Left lung (tissue), 10 donors: ENCODE data around the gene P2RY14. TPM values are rescaled to one million over a fixed set of nuclear protein-coding genes. Genes with fewer than 3 reads are reported as not detected.

Experiments
- ATAC-seq: fragments of 200-7000 bp; cut with Tn5 transposase; one replicate; pipeline ENCODE4 v1.9.1; 2020; ENCODE audit warnings: moderate library complexity
- DNase-seq, 4 donors: peaks; one replicate each; pipeline ENCODE4 v3.0.0-alpha.2; 2013 to 2020
- H3K27ac ChIP-seq, 2 donors: fragments of 200-600 bp; sonication (generic) in 1 of 2; one replicate each; pipeline versions ENCODE4 v1.5.0 to v1.8.0; 2020 to 2021
- H3K27me3 ChIP-seq, 2 donors: fragments of 200-600 bp; sonication (generic) in 1 of 2; one replicate each; pipeline versions ENCODE4 v1.5.0 to v1.8.0; 2020 to 2021
- H3K36me3 ChIP-seq, 2 donors: fragments of 200-600 bp; sonication (generic) in 1 of 2; one replicate each; pipeline versions ENCODE4 v1.5.0 to v1.8.0; 2020 to 2021
- H3K4me1 ChIP-seq, 2 donors: fragments of 200-600 bp; one replicate each; pipeline ENCODE4 v1.8.0; 2021
- H3K4me3 ChIP-seq, 2 donors: fragments of 200-600 bp; sonication (generic) in 1 of 2; one replicate each; pipeline versions ENCODE4 v1.5.0 to v1.8.0; 2020 to 2021; ENCODE audit warnings: mild to moderate bottlenecking in 1 of 2
- H3K9me3 ChIP-seq, 2 donors: fragments of 200-600 bp; sonication (generic) in 1 of 2; one replicate each; pipeline versions ENCODE4 v1.5.0 to v1.8.0; 2020 to 2021
- intact Hi-C, 2 donors: fragments of 100-400 bp; cut with DNase I; formaldehyde crosslinking; loops; one replicate each; pipeline versions ENCODE4 v1.11.2 to v1.14.2; 2022
- polyA plus RNA-seq, 6 donors: library from polyadenylated mRNA; unstranded; fragments of 120-200 nt; gene quantifications; one replicate each; pipeline ENCODE4 v1.2.1, GENCODE V29; 2013; ENCODE audit not compliant: insufficient read length in 6 of 6
- total RNA-seq, 2 donors: library from RNA; stranded (reverse); fragmentation: NEBNext Ultra II Directional; extraction: Animal tissue kit (Norgen Biotek cat#: 25700); gene quantifications; one replicate each; pipeline ENCODE4 v1.2.1, GENCODE V29; 2021
- TF ChIP-seq, protein P1 (sequence below), 2 donors: fragments of 200-600 bp; sonication (generic) in 1 of 2; IDR thresholded peaks; one replicate each; pipeline versions ENCODE4 v1.5.0 to v1.8.0; 2021; ENCODE audit warnings: antibody characterized with exemption in 2 of 2
- donor health status: DM: no; HTN: yes; CAD: no.
- donor health status: DM: no; HTN: no; CAD: no.

P2RY14 gene
- total and polyA plus RNA-seq, 8 donors: 2.4 to 6.4 (median 4.3) TPM

DNA sequence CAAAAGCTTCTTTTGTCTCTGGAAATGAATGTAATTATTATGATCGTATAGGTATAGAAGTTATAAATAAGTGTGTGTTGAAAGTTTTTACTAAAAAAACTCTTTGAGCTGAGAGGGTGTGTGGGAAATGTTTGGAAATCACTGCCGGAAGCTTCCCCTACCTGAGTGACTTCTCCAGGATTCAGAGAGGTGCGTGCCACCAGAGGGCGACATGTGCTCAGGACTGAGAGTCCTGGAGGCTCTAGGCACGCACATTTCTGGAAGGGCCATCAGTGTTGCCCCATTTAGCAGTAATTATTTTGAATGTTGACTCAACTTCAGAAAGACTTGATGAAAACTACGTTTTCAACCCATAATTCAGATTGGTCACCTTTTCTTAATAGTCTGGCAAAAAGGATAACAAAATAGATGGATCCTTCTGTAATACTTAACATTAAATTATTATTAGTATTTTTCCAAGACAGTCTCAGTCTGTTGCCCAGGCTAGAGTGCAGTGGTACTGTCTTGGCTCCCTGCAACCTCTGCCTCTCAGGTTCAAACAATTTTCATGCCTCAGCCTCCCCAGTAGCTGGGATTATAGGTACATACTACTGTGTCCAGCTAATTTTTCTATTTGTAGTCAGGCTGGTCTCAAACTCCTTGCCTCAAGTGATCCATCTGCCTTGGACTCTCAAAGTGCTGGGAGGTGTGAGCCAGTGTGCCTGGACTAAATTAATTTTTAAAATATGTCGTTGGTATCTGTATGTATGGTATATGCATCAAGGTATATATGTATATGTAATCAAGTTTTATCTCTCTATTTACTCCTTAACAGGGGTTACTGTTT, 109.9 kb downstream of the P2RY14 start:
- DNase-seq (peak; percentile 42 to 91 (median 83)), ATAC-seq (peak; percentile 94)
- TF ChIP-seq, protein P1, sequence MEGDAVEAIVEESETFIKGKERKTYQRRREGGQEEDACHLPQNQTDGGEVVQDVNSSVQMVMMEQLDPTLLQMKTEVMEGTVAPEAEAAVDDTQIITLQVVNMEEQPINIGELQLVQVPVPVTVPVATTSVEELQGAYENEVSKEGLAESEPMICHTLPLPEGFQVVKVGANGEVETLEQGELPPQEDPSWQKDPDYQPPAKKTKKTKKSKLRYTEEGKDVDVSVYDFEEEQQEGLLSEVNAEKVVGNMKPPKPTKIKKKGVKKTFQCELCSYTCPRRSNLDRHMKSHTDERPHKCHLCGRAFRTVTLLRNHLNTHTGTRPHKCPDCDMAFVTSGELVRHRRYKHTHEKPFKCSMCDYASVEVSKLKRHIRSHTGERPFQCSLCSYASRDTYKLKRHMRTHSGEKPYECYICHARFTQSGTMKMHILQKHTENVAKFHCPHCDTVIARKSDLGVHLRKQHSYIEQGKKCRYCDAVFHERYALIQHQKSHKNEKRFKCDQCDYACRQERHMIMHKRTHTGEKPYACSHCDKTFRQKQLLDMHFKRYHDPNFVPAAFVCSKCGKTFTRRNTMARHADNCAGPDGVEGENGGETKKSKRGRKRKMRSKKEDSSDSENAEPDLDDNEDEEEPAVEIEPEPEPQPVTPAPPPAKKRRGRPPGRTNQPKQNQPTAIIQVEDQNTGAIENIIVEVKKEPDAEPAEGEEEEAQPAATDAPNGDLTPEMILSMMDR (IDR thresholded peaks at IDR 0.05): peak; percentile 60 to 79
- no peaks in the 10 kb centered on the region for H3K36me3 ChIP-seq
- peaks cover 8 to 44% of the 10 kb centered on the region in 2 donors for H3K4me1 ChIP-seq
- H3K4me3 ChIP-seq: no peak overlapping the region
- H3K27ac ChIP-seq: peak overlapping the region in 1 of 2 donors; percentile 87
- H3K27me3 ChIP-seq: no peaks in the 10 kb centered on the region
- no peaks in the 10 kb centered on the region for H3K9me3 ChIP-seq
- intact Hi-C loops: loop anchor here in 1 of 2 donors (5.0 kb wide), 1 partner anchor 114 kb away; no protein-coding TSS in a partner anchor

GRCh38 chr3:151166161-151166560, 112.2 kb downstream of the P2RY14 start:
- no peak overlapping the region for H3K4me3 ChIP-seq
- no peaks in the 10 kb centered on the region for H3K27me3 ChIP-seq
- peaks cover 8 to 34% of the 10 kb centered on the region in 2 donors for H3K4me1 ChIP-seq
- no peaks in the 10 kb centered on the region for H3K36me3 ChIP-seq
- intact Hi-C loops: loop anchor here in 1 of 2 donors (5.0 kb wide), 1 partner anchor 116 kb away; no protein-coding TSS in a partner anchor
- TF ChIP-seq, protein P1 (IDR thresholded peaks at IDR 0.05): no peak
- H3K9me3 ChIP-seq: no peaks in the 10 kb centered on the region
- no peak overlapping the region for H3K27ac ChIP-seq
- DNase-seq (no peak), ATAC-seq (no peak)

DNA sequence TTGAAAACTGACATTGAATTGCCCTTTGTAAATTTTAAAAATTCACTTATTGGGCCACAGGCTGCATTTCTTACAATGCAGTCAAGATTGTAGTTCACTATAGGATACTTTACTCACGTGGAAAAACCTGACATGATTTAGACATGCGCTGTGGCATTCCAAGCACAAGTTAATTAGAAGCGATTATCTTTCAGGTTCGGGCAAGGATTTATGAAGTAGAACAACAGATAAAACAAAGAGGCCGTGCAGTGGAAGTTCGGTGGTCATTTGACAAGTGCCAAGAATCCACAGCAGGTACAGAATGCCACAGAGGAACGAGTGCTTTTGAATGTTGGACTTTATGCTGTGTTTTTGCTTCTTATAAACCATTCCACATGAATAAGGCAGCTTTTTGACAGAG, 113.1 kb downstream of the P2RY14 start:
- no peak overlapping the region for H3K4me3 ChIP-seq
- TF ChIP-seq, protein P1 (IDR thresholded peaks at IDR 0.05): no peak
- peaks cover 8 to 25% of the 10 kb centered on the region in 2 donors for H3K4me1 ChIP-seq
- DNase-seq (no peak), ATAC-seq (no peak)
- no peaks in the 10 kb centered on the region for H3K36me3 ChIP-seq
- intact Hi-C loops: loop anchor here in 1 of 2 donors (5.0 kb wide), 1 partner anchor 117 kb away; no protein-coding TSS in a partner anchor
- H3K27me3 ChIP-seq: no peaks in the 10 kb centered on the region
- no peaks in the 10 kb centered on the region for H3K9me3 ChIP-seq
- no peak overlapping the region for H3K27ac ChIP-seq

Other genes starting within 250 kb of the P2RY14 start
- 1 to 10 TPM in 1 of 2 donors, under 1 TPM in 1; 0.82 to 1.0 TPM for gene MED12L, start 192.9 kb downstream of the P2RY14 start, total RNA-seq
- gene MED12L, start 192.9 kb downstream of the P2RY14 start, polyA plus RNA-seq: under 1 TPM; 0.66 to 0.84 (median 0.76) TPM
- 1 to 10 TPM in 1 of 2 donors, under 1 TPM in 1; 0.96 to 2.9 TPM for gene GPR171, start 75.3 kb downstream of the P2RY14 start, total RNA-seq
- 1 to 10 TPM in 2 of 6 donors, under 1 TPM in 4; 0.29 to 1.3 (median 0.68) TPM for gene GPR171, start 75.3 kb downstream of the P2RY14 start, polyA plus RNA-seq
- under 1 TPM; 0.52 to 0.85 TPM for gene GPR87, start 38.3 kb upstream of the P2RY14 start, total RNA-seq
- not detected for gene GPR87, start 38.3 kb upstream of the P2RY14 start, polyA plus RNA-seq
- gene P2RY13, start 51.0 kb upstream of the P2RY14 start, total RNA-seq: 10 to 100 TPM in 1 of 2 donors, 1 to 10 TPM in 1; 2.2 to 16.4 TPM
- gene P2RY13, start 51.0 kb upstream of the P2RY14 start, polyA plus RNA-seq: 1 to 10 TPM in 5 of 6 donors, under 1 TPM in 1; 0.83 to 1.7 (median 1.4) TPM
- gene P2RY12, start 106.2 kb upstream of the P2RY14 start, total RNA-seq: 1 to 10 TPM; 3.8 to 4.0 TPM
- gene P2RY12, start 106.2 kb upstream of the P2RY14 start, polyA plus RNA-seq: 1 to 10 TPM in 4 of 6 donors, under 1 TPM in 2; 0.58 to 2.1 (median 1.2) TPM
- gene IGSF10, start 182.5 kb upstream of the P2RY14 start, total RNA-seq: 10 to 100 TPM in 1 of 2 donors, 1 to 10 TPM in 1; 7.2 to 24.8 TPM
- 10 to 100 TPM; 21.3 to 40.7 (median 35.5) TPM for gene IGSF10, start 182.5 kb upstream of the P2RY14 start, polyA plus RNA-seq